Measurements from ENCODE around the gene MLPH. TPM values are rescaled to one million over a fixed set of nuclear protein-coding genes. Genes with fewer than 3 reads are reported as not detected.

MLPH gene
- total and polyA plus RNA-seq, 8 donors = 61.3 to 657 (median 344) TPM

- Histone ChIP-seq H3K9me3 (no peaks in the 10 kb centered on the region), H3K27me3 (peaks cover 0 to 7% (median 0%) of the 10 kb centered on the region in 3 donors), H3K36me3 (no peaks in the 10 kb centered on the region), H3K4me3 (no peak overlapping the region), H3K4me1 (peaks cover 21 to 67% (median 51%) of the 10 kb centered on the region in 4 donors), H3K27ac (no peak overlapping the region)
- no peak for DNase-seq
- intact Hi-C loops (cut with DNase I; ENCODE audit: low total_unique reads) = no loop called here
- 88 to 98% (median 93%) methylated on average over 2 of the region's 2 CpGs for WGBS, 5 donors
- TF ChIP-seq POLR2A (IDR thresholded peaks at IDR 0.05) = no peak
- no peak for TF ChIP-seq EP300 (IDR thresholded peaks at IDR 0.05)
- TF ChIP-seq CTCF (IDR thresholded peaks at IDR 0.05) = no peak
- TF ChIP-seq POLR2AphosphoS5 (IDR thresholded peaks at IDR 0.05) = no peak
These were observed 9.0 kb upstream of the MLPH start for GRCh38 chr2:237478095-237478494.

GRCh38 chr2:237478979-237479378, 8.1 kb upstream of the MLPH start:
- peak overlapping the region in 2 of 5 donors; percentile 54 to 86 for H3K27ac ChIP-seq
- TF ChIP-seq POLR2A (IDR thresholded peaks at IDR 0.05) = no peak
- TF ChIP-seq CTCF (IDR thresholded peaks at IDR 0.05) = no peak
- TF ChIP-seq EP300 (IDR thresholded peaks at IDR 0.05) = no peak
- TF ChIP-seq POLR2AphosphoS5 (IDR thresholded peaks at IDR 0.05) = no peak
- WGBS, 5 donors = 69 to 78% (median 77%) methylated on average over 3 of the region's 3 CpGs
- peaks cover 0 to 16% (median 0%) of the 10 kb centered on the region in 3 donors for H3K27me3 ChIP-seq
- no peak overlapping the region for H3K4me3 ChIP-seq
- DNase-seq = no peak
- peaks cover 23 to 70% (median 56%) of the 10 kb centered on the region in 4 donors for H3K4me1 ChIP-seq
- no peaks in the 10 kb centered on the region for H3K36me3 ChIP-seq
- intact Hi-C loops (cut with DNase I; ENCODE audit: low total_unique reads) = no loop called here
- no peaks in the 10 kb centered on the region for H3K9me3 ChIP-seq

- DNase-seq = peak in 1 of 2 donors; percentile 27
- peaks cover 0 to 17% (median 0%) of the 10 kb centered on the region in 3 donors for H3K27me3 ChIP-seq
- no peak overlapping the region for H3K4me3 ChIP-seq
- no peaks in the 10 kb centered on the region for H3K36me3 ChIP-seq
- WGBS, 5 donors = 28 to 47% (median 39%) methylated on average over 4 of the region's 4 CpGs
- peaks cover 16 to 63% (median 49%) of the 10 kb centered on the region in 4 donors for H3K4me1 ChIP-seq
- intact Hi-C loops (cut with DNase I; ENCODE audit: low total_unique reads) = no loop called here
- no peak for TF ChIP-seq CTCF (IDR thresholded peaks at IDR 0.05)
- peak in 1 of 3 donors; percentile 14 for TF ChIP-seq POLR2AphosphoS5 (IDR thresholded peaks at IDR 0.05)
- peak overlapping the region in 4 of 5 donors; percentile 13 to 86 (median 58) for H3K27ac ChIP-seq
- no peaks in the 10 kb centered on the region for H3K9me3 ChIP-seq
These were observed 7.3 kb upstream of the MLPH start for GRCh38 chr2:237479747-237480146.

- Histone ChIP-seq H3K4me3 (no peak overlapping the region), H3K4me1 (peaks cover 15 to 64% (median 45%) of the 10 kb centered on the region in 4 donors), H3K9me3 (no peaks in the 10 kb centered on the region), H3K27me3 (peaks cover 0 to 21% (median 0%) of the 10 kb centered on the region in 3 donors), H3K36me3 (no peaks in the 10 kb centered on the region), H3K27ac (peak overlapping the region; percentile 13 to 94 (median 61))
- DNase-seq = no peak
- intact Hi-C loops (cut with DNase I; ENCODE audit: low total_unique reads) = no loop called here
- TF ChIP-seq EP300 (IDR thresholded peaks at IDR 0.05) (no peak), CTCF (IDR thresholded peaks at IDR 0.05) (no peak), POLR2AphosphoS5 (IDR thresholded peaks at IDR 0.05) (no peak), POLR2A (IDR thresholded peaks at IDR 0.05) (no peak)
- 82 to 93% (median 83%) methylated on average over 7 of the region's 7 CpGs for WGBS, 5 donors
These were observed 6.5 kb upstream of the MLPH start for GRCh38 chr2:237480556-237480955.
